GM23248 (cell line): ENCODE measurements around the gene SDK2. TPM values are rescaled to one million over a fixed set of nuclear protein-coding genes. Genes with fewer than 3 reads are reported as not detected.

ENCODE experiments used
- DNase-seq: peaks from one replicate; pipeline ENCODE4 v3.0.0-alpha.2; 2015
- H2AFZ ChIP-seq: fragments of 200-600 bp; sonication (generic); 2 replicates; pipeline ENCODE4 v1.6.1; 2016; ENCODE audit warnings: antibody characterized with exemption
- H3F3A ChIP-seq: fragments of 200-600 bp; sonication (generic); 2 replicates; pipeline ENCODE4 v1.6.1; 2016; ENCODE audit warnings: mild to moderate bottlenecking, antibody characterized with exemption, mixed run types; ENCODE audit not compliant: insufficient read depth
- H3K27ac ChIP-seq: fragments of 200-600 bp; sonication (generic); 2 replicates; pipeline ENCODE4 v1.5.1; 2016; ENCODE audit warnings: mild to moderate bottlenecking
- H3K27me3 ChIP-seq: fragments of 200-600 bp; sonication (generic); replicated peaks from 2 replicates; pipeline ENCODE4 v1.6.1; 2016; ENCODE audit warnings: mild to moderate bottlenecking; ENCODE audit not compliant: insufficient read depth
- H3K36me3 ChIP-seq: fragments of 200-600 bp; sonication (generic); 2 replicates; pipeline ENCODE4 v1.6.1; 2016; ENCODE audit warnings: low read depth, mild to moderate bottlenecking
- H3K4me1 ChIP-seq: fragments of 200-600 bp; sonication (generic); 2 replicates; pipeline ENCODE4 v1.6.1; 2016; ENCODE audit warnings: mild to moderate bottlenecking; ENCODE audit not compliant: insufficient read depth
- H3K4me2 ChIP-seq: fragments of 200-600 bp; sonication (generic); one replicate; pipeline ENCODE4 v1.6.1; 2016; ENCODE audit warnings: mild to moderate bottlenecking; ENCODE audit not compliant: unreplicated experiment
- H3K4me3 ChIP-seq: fragments of 200-600 bp; sonication (generic); 2 replicates; pipeline ENCODE4 v1.5.1; 2016; ENCODE audit warnings: mild to moderate bottlenecking
- H3K79me2 ChIP-seq: fragments of 200-600 bp; sonication (generic); 2 replicates; pipeline ENCODE4 v1.6.1; 2016; ENCODE audit warnings: mild to moderate bottlenecking; ENCODE audit not compliant: insufficient read depth
- H3K9ac ChIP-seq: fragments of 200-600 bp; sonication (generic); 2 replicates; pipeline ENCODE4 v1.6.1; 2016; ENCODE audit warnings: mild to moderate bottlenecking
- H3K9me2 ChIP-seq: fragments of 200-600 bp; sonication (generic); 2 replicates; pipeline ENCODE4 v1.6.1; 2016; ENCODE audit warnings: mixed run types, mild to moderate bottlenecking, moderate library complexity; ENCODE audit not compliant: insufficient read depth
- H3K9me3 ChIP-seq: fragments of 200-600 bp; sonication (generic); one replicate; pipeline ENCODE4 v1.6.1; 2017; ENCODE audit warnings: low read depth
- H4K20me1 ChIP-seq: fragments of 200-600 bp; sonication (generic); 2 replicates; pipeline ENCODE4 v1.6.0; 2016; ENCODE audit not compliant: insufficient read depth
- EZH2 ChIP-seq: fragments of 200-600 bp; sonication (generic); IDR thresholded peaks from 2 replicates; pipeline ENCODE4 v1.6.1; 2018; ENCODE audit warnings: antibody characterized with exemption, mild to moderate bottlenecking; ENCODE audit not compliant: insufficient read depth, poor library complexity, severe bottlenecking
- EZH2phosphoT487 ChIP-seq: fragments of 200-600 bp; sonication (generic); IDR thresholded peaks from 2 replicates; pipeline ENCODE4 v1.6.1; 2018; ENCODE audit warnings: antibody characterized with exemption, moderate library complexity, mild to moderate bottlenecking, low read depth; ENCODE audit not compliant: insufficient read depth
- WGBS, 2 experiments: methylation state at CpG; one replicate each; pipeline ENCODE4 v1.1.6; 2015 to 2017; ENCODE audit warnings: low lambda C conversion rate in 2 of 2, low coverage in 1 of 2; ENCODE audit errors: missing lambda C conversion rate in 2 of 2; 5-methylcytosine and 5-hydroxymethylcytosine counted together
- in situ Hi-C: fragments of 300-500 bp; cut with MboI; formaldehyde crosslinking; loops from 2 replicates; pipeline ENCODE4 v1.15.0; 2020
- polyA plus RNA-seq: library from polyadenylated mRNA; unstranded; fragments of >200 nt; fragmentation: Nextera tagmentation; extraction: Ambion mirVana; gene quantifications from 2 replicates; pipeline ENCODE4 v1.2.1, GENCODE V29; 2016
- total RNA-seq: library from RNA; depleted of rRNA; stranded (reverse); fragments of >200 nt; shearing (Covaris generic); gene quantifications from 2 replicates; pipeline ENCODE4 v1.2.3, GENCODE V29; 2014

Gene SDK2
- total and polyA plus RNA-seq, 2 experiments from 2014 or later = under 0.01 to 0.03 TPM

GRCh38 chr17:73566905-73567782, 77.1 kb downstream of the SDK2 start:
- no peaks in the 10 kb centered on the region for H3K9me3 ChIP-seq
- no peaks in the 10 kb centered on the region for H3F3A ChIP-seq
- H3K36me3 ChIP-seq = no peaks in the 10 kb centered on the region
- no peaks in the 10 kb centered on the region; the same call in 1 of the 2 replicates for H3K27me3 ChIP-seq
- H3K9me2 ChIP-seq = no peaks in the 10 kb centered on the region
- no peaks in the 10 kb centered on the region for H3K4me1 ChIP-seq
- 39 to 46% methylated on average over 11 of the region's 11 CpGs for WGBS, 2 experiments
- H3K79me2 ChIP-seq = no peaks in the 10 kb centered on the region
- in situ Hi-C loops = no loop called here
- no peak overlapping the region for H3K4me2 ChIP-seq
- no peak for DNase-seq
- H4K20me1 ChIP-seq = no peaks in the 10 kb centered on the region
- no peak overlapping the region for H3K4me3 ChIP-seq
- TF ChIP-seq EZH2phosphoT487 = no peak
- TF ChIP-seq EZH2 = no peak
- no peak overlapping the region for H2AFZ ChIP-seq
- H3K9ac ChIP-seq = no peak overlapping the region
- H3K27ac ChIP-seq = no peak overlapping the region

- Histone ChIP-seq H2AFZ (no peak overlapping the region), H3K27me3 (no peaks in the 10 kb centered on the region; the same call in 1 of the 2 replicates), H3K9ac (no peak overlapping the region), H3F3A (no peaks in the 10 kb centered on the region), H3K79me2 (no peaks in the 10 kb centered on the region), H3K9me2 (no peaks in the 10 kb centered on the region), H3K9me3 (no peaks in the 10 kb centered on the region), H3K4me3 (no peak overlapping the region), H3K27ac (no peak overlapping the region), H3K36me3 (no peaks in the 10 kb centered on the region), H3K4me2 (no peak overlapping the region), H4K20me1 (no peaks in the 10 kb centered on the region), H3K4me1 (no peaks in the 10 kb centered on the region)
- WGBS, 2 experiments = 0% methylated on average over 2 of the region's 2 CpGs
- in situ Hi-C loops = no loop called here
- no peak for DNase-seq
- TF ChIP-seq EZH2 (no peak), EZH2phosphoT487 (no peak)
Observed at GRCh38 chr17:73564843-73565242, 79.4 kb downstream of the SDK2 start.

GRCh38 chr17:73562896-73563295, 81.3 kb downstream of the SDK2 start:
- peak; percentile 51 for DNase-seq
- Histone ChIP-seq H3K4me3 (no peak overlapping the region), H4K20me1 (no peaks in the 10 kb centered on the region), H3K4me1 (no peaks in the 10 kb centered on the region), H3K9me3 (no peaks in the 10 kb centered on the region), H3K9ac (no peak overlapping the region), H3F3A (no peaks in the 10 kb centered on the region), H3K27me3 (no peaks in the 10 kb centered on the region; the same call in 1 of the 2 replicates), H2AFZ (no peak overlapping the region), H3K9me2 (no peaks in the 10 kb centered on the region), H3K36me3 (no peaks in the 10 kb centered on the region), H3K79me2 (no peaks in the 10 kb centered on the region), H3K27ac (no peak overlapping the region), H3K4me2 (no peak overlapping the region)
- in situ Hi-C loops = no loop called here
- WGBS, 2 experiments = 8 to 13% methylated on average over 9 of the region's 9 CpGs
- TF ChIP-seq EZH2phosphoT487 = no peak
- TF ChIP-seq EZH2 = no peak

GRCh38 chr17:73561111-73561510, 83.1 kb downstream of the SDK2 start:
- Histone ChIP-seq H3K9ac (no peak overlapping the region), H4K20me1 (no peaks in the 10 kb centered on the region), H3K4me2 (no peak overlapping the region), H3K4me3 (no peak overlapping the region), H3K4me1 (no peaks in the 10 kb centered on the region), H3K27ac (no peak overlapping the region), H3F3A (no peaks in the 10 kb centered on the region), H3K9me3 (no peaks in the 10 kb centered on the region), H3K36me3 (no peaks in the 10 kb centered on the region), H3K79me2 (no peaks in the 10 kb centered on the region), H3K9me2 (no peaks in the 10 kb centered on the region), H3K27me3 (no peaks in the 10 kb centered on the region; the same call in none of the 2 replicates), H2AFZ (no peak overlapping the region)
- in situ Hi-C loops = no loop called here
- WGBS, 2 experiments = 22 to 24% methylated on average over 9 of the region's 9 CpGs
- no peak for TF ChIP-seq EZH2phosphoT487
- no peak for DNase-seq
